HG03045 (cell line): Measurements from ENCODE around the gene TDRD10.

Source experiments
- ATAC-seq: cut with Tn5 transposase; IDR thresholded peaks from one replicate; pipeline ENCODE4 v1.9.1; 2021; ENCODE audit warnings: mild to moderate bottlenecking, moderate library complexity; ENCODE audit not compliant: unreplicated experiment

Gene TDRD10

GRCh38 chr1:154575951-154576566, 74.0 kb downstream of the TDRD10 start:
- no peak for ATAC-seq

DNA sequence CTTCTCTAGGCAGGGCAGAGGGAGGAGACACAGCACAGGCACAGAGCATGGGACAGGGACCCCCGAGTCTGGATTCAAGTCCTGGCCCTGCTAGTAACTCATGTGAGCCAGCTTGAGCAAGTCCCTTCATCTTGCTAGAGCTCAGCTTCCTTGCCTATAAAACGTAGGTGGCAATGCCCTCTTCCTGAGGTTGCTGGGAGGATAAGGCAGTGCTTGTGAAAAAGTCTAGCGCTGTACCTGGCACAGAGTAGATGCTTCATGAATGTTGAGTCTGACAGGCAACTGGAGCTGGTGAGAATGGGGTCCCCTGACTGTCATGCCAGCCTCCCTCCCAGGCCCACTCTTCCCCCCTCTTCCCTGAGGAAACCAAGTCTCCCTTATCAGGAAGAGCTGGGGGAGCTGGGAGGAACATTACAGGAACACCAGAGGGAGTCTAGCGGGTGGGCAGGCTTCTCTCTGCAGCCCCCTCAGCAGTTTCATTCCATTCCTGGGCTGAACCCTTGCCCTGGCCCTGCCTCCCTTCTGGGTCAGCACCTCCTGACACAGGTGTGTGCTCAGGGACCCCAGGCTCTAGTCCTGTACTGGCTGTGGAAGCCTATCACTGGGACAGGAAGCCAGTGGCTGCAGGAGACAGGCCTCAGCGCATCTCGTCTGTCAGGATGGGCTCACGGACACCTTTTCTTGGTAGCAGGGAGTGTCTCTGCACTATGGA, 75.5 kb downstream of the TDRD10 start:
- ATAC-seq = no peak

- no peak for ATAC-seq
Measured at GRCh38 chr1:154578058-154578418, 76.0 kb downstream of the TDRD10 start.

DNA sequence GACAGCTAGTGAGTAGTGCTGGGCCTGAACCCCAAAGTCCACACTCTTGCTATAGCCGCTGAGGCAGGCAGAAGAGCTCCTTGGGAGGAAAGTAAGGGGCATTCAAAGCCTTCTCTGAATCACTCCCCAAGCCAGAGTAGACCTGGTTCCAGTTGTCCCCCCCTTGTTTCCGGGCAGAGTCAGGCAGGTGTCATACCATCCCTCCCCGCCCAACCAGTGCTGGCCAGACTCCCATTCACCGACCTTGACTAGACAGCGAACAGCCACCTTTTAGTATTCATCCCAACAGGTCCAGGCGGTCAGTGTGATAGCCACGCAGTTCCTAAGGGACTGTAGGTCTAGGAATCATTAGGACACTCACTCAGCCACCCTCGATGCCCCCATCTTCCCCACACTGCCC, 77.4 kb downstream of the TDRD10 start:
- no peak for ATAC-seq

- no peak for ATAC-seq
Measured at GRCh38 chr1:154581766-154582165, 79.7 kb downstream of the TDRD10 start.

DNA sequence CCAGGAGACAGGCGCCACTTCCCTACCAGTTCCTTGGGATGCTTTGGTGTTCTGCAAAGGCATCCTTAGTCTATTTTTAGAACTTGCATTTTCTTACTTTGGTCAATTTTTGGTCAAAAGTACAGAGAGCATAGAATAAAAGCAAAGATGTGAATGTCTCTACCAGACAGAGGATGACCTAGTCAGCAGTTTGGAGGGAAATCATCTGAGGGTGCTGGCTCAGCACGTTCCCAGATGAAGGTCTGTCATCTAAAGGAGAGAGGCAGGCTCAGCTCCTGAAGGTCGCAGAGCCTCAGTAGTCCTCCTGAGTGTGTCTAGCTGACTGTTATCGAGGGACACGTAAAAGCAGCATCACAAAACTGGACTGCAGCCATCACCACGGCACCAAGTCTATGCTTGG, 80.9 kb downstream of the TDRD10 start:
- no peak for ATAC-seq

- ATAC-seq = no peak
Measured at GRCh38 chr1:154583773-154584172, 81.8 kb downstream of the TDRD10 start.

DNA sequence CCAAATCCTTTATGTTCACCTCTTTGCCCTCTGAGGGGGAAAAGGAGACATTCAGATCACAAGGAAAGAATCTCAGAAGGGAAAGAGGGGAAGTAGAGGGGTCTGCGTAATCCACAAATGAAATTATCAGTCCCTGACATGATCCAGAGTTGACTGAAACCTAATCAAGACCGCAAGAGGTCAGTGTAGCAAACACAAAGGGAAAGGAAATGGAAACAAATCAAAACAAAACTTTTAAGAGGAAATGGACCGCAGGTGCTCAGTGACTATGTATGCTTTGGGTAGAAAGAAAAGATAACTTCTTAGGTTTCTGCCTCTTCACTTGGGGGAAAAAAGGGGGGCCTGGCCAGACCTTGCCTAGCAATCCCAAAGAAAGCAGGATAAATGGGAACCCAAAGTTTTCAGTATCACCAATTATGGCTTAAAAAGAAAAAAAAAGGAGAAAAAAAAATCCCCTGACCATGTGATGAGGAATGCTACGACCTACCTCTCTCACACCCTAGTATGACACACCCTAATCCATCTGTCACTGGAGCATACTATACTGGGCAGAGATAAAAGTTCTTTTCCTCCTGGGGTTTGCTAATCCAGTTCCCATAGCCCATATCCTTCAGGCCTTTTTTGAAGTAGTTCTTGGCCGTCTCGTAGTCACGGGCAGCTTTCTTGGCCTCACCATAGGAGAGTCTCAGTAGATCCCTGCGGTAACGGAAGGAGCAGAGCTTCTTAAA, 82.4 kb downstream of the TDRD10 start:
- no peak for ATAC-seq

GRCh38 chr1:154586231-154586630, 84.2 kb downstream of the TDRD10 start:
- no peak for ATAC-seq

GRCh38 chr1:154586641-154587040, 84.6 kb downstream of the TDRD10 start:
- ATAC-seq = no peak

DNA sequence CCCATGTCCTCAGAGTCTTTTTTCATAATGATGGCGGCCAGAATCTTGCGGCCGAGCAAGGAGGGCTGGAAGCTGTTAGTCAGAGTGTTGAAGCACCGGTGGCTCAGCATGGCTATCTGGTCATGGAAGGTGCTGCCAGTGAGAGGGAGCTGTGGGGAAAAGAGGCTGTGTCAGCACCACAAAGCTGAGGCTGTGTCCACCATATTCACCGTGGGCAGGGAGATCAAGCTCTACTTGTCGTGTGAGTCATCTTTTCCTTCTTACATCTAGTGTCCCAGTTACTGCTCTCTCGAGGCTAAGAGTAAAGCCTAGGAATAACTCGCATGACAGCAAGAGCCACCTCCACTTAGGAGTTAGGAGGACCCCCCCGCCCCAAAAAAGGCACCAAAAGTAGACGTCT, 87.8 kb downstream of the TDRD10 start:
- ATAC-seq = no peak

- no peak for ATAC-seq
Measured at GRCh38 chr1:154590756-154591155, 88.7 kb downstream of the TDRD10 start.

GRCh38 chr1:154591206-154591605, 89.2 kb downstream of the TDRD10 start:
- ATAC-seq = no peak

DNA sequence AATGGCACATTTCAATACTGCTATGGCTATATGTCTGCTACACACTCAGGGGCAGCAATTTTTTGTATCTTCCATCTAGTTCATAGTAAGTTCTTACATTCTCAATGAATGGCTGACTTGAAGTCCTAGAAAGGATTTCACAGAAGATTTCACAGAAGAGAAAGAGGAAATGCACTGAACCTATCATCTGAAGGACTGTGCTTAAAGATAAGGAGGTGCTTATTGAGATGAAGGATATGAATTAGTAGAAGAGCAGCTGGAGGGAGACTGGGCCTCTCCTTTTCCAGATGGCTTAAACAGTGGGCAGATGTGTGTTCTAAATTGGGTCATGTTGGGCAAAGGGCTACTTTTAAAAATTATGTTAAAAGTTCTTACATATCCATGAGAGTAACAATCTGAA, 91.4 kb downstream of the TDRD10 start:
- no peak for ATAC-seq

DNA sequence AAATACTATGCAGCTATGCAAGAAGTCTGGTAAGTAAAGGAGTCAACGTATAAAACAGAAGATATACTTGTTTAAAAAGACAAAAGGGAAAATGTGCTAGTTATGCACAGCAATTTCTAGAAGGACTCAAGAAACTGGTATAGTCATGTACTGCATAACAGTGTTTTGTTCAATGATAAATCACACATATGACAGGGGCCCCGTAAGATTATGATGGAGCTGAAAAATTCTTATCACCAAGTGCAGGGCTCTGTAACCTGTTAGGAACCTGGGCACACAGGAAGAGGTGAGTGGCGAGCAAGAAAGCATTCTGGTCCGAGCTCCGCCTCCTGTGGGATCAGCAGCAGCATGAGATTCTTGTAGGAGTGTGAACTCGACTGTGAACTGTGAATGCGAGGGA, 92.8 kb downstream of the TDRD10 start:
- ATAC-seq = no peak

DNA sequence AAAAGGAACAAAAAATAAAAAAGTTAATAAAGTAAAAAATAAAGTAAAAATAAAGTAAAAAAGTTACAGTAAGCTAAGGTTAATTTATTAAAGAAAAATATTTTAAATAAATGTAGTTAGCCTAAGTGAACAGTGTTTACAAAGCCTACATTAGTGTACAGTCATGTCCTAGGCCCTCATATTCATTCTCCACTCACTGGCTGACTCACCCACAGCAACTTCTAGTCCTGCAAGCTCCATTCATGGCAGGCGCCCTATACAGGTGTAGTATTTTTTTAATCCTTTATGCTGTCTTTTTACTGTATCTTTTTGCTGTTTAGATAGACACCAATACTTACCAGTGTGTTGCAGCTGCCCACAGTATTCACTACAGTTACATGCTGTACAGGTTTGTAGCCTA, 93.6 kb downstream of the TDRD10 start:
- no peak for ATAC-seq
